NCI-H748 treated with DMSO at 0.1 percent for 48 hours (cell line): Measurements from ENCODE around the gene SDS.

ENCODE experiments used
- DNase-seq: peaks from one replicate; lab custom pipeline; 2025; lab: John Stamatoyannopoulos, UW

SDS gene

GRCh38 chr12:113403435-113404415 lies at the start of gene SDS:
TSS of gene SDS (minus strand) at chr12:113403887. CDS start at chr12:113399708, 4,179 bp downstream.
- no peak for DNase-seq

- DNase-seq = no peak
These were observed 49.6 kb upstream of the SDS start for GRCh38 chr12:113453330-113453729.

- no peak for DNase-seq
These were observed 48.8 kb upstream of the SDS start for GRCh38 chr12:113452458-113452857.

- no peak for DNase-seq
These were observed 46.2 kb upstream of the SDS start for GRCh38 chr12:113449839-113450238.

GRCh38 chr12:113449299-113449698 lies 45.6 kb upstream of the SDS start:
- no peak for DNase-seq

GRCh38 chr12:113448873-113449272 lies 45.2 kb upstream of the SDS start:
- no peak for DNase-seq

GRCh38 chr12:113445544-113446171 lies 42.0 kb upstream of the SDS start:
- no peak for DNase-seq

- DNase-seq = no peak
These were observed 39.4 kb upstream of the SDS start for GRCh38 chr12:113443030-113443539.

- DNase-seq = no peak
These were observed 37.5 kb upstream of the SDS start for GRCh38 chr12:113440947-113441782.

GRCh38 chr12:113440336-113440735 lies 36.6 kb upstream of the SDS start:
- no peak for DNase-seq

GRCh38 chr12:113439606-113440030 lies 35.9 kb upstream of the SDS start:
- DNase-seq = peak; percentile 38

- DNase-seq = no peak
These were observed 35.6 kb upstream of the SDS start for GRCh38 chr12:113439301-113439597.

GRCh38 chr12:113438523-113439300 lies 35.0 kb upstream of the SDS start:
- no peak for DNase-seq

GRCh38 chr12:113437729-113438100 lies 34.0 kb upstream of the SDS start:
- DNase-seq = no peak

GRCh38 chr12:113436993-113437728 lies 33.5 kb upstream of the SDS start:
- no peak for DNase-seq

GRCh38 chr12:113436586-113436985 lies 32.9 kb upstream of the SDS start:
- DNase-seq = no peak

- DNase-seq = no peak
These were observed 31.7 kb upstream of the SDS start for GRCh38 chr12:113435367-113435766.

GRCh38 chr12:113432986-113433385 lies 29.3 kb upstream of the SDS start:
- DNase-seq = no peak

GRCh38 chr12:113428482-113428881 lies 24.8 kb upstream of the SDS start:
- DNase-seq = no peak

GRCh38 chr12:113427882-113428281 lies 24.2 kb upstream of the SDS start:
- no peak for DNase-seq

GRCh38 chr12:113425960-113426453 lies 22.3 kb upstream of the SDS start:
- DNase-seq = no peak
